GM19023 (cell line): ENCODE data around the gene GALNT9.

Source experiments
- ATAC-seq: cut with Tn5 transposase; IDR thresholded peaks from one replicate; pipeline ENCODE4 v1.9.1; 2021; ENCODE audit warnings: mild to moderate bottlenecking, moderate library complexity; ENCODE audit not compliant: unreplicated experiment

The GALNT9 gene

DNA sequence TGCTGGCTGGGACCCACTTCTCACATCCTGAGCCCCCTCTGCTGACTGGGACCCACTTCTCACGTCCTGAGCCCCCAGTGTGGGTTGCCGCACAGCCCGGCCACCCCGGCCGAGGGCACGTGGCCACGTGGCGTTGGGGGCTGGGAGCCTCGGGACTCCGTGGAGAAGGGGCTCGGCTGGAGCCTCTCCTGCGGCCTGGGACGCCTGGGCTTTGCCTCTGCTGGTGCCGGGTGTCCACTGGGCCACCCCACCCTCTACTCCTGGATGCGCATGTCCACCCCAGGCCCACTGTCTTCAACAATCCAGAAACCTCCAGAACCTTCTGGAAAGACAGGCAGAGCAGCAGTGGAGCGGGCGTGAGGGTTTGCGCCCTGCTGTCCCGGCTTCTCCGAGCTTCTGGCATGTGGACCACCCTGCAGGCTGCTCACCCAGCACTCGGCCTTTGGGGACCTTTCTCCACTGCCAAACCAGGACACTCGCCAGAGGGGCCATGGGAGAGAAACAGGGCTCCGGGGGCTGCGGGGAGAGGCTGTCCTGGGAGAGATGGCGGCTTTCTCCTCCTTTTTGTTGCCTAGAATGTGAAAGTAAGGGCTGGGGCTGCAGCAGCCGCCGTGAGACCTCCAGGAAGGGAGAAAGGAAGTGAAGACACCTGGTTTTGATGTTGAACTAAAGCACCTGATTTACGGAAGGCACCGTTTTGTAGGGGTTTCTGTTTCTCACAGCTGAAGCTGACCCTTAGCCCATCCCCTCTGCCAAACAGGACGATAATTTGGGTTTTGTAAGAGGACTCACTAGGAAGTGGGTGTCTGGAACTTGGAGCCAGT is 155.2 kb downstream of the GALNT9 start:
- no peak for ATAC-seq

DNA sequence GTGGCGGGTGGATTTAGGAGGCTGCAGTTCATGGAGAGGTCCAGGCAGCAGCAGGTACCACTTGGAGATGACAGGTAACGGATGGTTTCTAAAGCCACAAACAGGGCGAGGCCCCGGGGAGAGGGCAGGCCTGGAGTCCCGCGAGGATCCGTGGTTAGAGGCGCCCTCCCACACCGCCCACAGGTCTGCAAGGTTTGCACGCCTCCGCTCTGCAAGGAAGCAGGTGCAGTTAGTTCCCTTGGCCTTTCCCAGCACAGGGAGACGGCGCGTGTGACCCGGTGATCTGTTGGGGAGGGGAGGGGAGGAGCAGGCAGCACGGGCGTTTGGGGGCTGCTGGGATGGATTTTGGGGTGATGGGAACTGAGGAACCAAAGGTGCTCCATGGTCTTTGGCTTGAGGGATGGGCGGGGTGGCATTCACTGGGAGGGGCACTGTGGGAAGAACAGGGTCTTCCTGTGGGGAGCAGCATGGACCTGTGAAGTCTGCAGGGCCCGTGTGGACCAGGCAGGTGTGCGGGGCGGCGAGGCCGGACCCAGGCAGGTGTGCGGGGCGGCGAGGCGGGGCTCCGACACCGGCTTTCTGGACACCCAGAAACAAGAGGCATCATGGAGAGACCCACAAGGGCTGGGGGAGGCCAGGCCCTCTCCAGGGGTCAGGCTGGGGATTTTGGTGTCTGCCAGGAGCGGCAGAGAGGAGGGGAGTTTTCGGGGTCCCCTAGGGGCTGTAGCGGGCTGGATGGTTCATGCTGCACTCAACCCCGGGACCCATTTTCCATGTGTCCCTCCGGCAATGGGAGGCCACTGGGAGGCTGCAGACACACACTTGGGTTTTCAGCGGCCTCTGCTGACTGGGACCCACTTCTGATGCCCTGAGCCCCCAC is 156.0 kb downstream of the GALNT9 start:
- ATAC-seq, result no peak

DNA sequence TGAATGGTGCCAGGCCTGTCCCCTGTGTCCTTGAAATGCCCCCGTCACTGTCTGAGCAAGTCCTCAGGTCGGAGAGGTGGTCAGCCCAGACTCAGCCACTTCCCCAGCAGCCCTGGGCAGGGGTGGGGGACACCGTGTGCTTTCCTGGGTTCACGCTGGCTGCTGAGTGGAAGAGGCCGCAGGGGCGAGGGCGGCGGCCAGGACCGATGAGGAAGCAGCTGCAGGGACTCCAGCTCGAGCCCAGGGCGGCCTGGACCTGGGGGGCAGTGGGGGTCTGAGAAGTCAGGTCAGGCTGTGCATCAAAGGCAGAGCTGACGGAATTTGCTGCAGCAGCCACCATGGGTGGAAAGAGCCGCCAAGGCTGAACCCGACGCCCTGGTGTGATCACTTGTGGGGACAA is 156.8 kb downstream of the GALNT9 start:
- ATAC-seq, result no peak

DNA sequence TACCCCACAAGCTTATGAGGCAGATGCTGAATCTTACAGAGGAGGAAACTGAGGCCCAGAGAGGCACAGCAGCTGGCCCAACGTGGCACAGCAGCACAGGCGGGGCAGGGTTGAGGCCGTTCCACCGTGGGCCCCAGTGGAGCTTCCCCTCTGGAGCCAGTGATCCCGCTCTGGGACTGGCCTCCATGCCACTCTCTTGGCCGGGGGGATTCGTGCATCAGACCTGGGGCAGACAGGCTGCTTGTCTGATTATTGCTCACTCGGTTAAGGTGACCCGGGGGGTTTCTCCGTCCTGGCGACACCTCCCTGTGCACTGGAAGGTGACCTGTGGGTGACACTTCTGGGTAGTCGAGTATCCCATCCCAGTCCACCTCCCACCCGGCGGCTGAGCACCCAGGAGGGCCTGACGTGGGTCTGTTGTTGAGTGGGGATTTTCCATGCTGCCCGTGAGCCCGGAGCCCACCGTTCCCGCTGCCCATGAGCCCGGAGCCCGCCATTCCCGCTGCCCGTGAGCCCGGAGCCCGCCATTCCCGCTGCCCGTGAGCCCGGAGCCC is 157.3 kb downstream of the GALNT9 start:
- no peak for ATAC-seq

DNA sequence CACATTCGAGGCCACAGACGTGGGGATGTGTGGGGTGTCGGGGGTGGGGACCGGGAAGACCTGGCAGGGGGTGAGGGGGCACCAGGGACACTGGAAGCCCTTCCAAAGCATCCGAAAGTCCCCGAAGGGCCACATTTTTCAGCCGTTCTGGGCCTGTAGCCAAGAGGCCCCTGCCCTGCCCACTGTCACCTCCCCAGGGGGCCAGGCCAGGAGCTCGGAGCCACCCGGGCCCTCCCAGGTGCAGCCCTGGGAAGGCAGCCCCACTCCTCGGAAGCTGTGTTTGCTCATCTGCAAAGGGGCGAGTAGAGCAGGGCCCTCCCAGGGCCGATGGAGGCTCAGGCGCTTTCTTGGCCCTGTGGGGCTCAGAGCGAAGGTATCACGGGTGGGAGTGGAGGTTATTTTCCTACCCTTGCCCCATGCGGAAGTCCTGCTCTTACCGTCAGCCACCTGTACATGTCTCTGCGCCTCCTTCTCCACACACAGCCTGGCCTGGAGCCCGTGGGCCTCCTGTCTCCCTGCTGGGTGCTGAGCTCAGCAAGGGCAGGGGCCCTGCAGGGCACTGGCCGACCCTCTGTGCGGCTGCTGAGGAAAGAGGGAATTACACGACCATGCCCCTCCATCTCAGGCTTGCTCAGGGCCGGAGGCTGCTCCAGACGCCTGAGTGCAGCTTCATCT is 158.0 kb downstream of the GALNT9 start:
- ATAC-seq, result no peak

DNA sequence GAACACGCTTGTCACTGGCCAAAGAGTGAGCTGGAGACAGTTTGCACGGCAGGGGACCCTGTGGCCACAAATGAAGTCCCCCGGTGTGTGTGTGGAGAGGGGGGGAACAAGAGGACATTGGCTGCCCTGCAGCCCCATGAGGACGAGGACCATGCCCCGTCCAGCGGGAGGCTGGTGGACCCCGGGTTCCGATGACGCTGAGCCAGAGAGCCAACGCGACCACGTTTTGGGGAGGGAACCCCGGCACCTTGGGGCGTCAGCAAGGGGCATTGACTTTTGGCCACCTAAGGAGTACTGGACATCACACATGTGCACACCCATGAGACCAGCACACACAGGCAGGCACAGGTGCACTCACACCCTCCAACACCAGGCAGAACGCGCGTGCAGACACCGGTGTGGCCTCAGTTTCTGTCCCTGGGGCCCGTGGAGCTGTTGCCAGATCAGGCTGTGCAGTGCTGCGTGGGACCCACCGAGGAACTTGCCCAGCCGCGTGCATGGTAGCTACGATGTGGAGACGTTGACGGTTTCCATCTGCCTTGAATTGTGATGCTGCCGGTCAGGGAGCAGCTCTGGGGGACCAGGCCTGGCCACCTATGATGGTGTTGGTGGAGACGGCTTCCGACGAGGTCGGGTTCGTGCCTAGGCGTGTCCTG is 158.6 kb downstream of the GALNT9 start:
- ATAC-seq, result no peak

DNA sequence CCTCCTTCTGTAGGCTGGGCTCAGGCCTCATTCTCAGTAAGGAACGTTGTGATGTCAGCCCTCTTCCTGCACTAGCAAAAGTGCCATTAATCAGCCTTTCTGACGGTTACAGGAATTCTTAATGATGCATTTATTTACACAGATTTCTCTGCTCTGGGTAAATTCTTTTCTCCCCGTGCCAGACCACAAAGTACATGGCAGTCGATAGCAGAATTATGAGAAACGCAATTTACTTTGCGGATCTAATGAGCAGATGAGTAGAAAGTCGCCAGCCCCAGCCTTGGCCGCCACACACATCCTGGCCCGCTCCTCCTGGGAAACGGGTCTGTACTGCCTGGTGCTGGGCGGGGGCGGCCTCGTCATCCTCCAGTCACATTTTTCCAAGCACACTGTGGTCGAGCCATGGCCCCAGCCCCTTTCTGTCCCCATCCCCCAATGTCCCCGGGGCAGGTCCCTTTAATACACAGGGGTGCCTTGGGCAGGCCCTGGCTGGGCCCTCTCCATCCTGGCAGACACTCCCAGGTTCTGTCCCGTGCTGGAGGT is 159.2 kb downstream of the GALNT9 start:
- ATAC-seq, result no peak

DNA sequence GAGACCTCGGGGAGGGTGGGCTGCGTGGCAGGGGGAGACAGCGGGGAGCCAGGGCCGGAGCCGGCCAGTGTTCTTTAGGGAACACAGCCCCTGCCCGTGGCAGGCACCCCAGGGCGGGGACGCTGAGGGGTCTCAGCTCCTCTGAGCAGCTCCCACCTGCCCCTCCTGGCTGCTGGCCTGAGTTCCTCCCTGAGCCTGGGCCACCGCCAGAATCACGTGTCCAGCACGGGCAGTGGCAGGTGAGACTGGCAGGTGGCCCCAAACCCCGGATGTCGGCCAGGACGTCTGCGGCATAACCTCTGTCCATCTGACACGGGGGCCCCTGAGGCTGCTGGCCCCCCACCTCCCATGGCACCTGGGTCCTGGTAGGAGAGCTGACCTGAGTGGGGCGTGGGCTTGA is 160.0 kb downstream of the GALNT9 start:
- no peak for ATAC-seq

DNA sequence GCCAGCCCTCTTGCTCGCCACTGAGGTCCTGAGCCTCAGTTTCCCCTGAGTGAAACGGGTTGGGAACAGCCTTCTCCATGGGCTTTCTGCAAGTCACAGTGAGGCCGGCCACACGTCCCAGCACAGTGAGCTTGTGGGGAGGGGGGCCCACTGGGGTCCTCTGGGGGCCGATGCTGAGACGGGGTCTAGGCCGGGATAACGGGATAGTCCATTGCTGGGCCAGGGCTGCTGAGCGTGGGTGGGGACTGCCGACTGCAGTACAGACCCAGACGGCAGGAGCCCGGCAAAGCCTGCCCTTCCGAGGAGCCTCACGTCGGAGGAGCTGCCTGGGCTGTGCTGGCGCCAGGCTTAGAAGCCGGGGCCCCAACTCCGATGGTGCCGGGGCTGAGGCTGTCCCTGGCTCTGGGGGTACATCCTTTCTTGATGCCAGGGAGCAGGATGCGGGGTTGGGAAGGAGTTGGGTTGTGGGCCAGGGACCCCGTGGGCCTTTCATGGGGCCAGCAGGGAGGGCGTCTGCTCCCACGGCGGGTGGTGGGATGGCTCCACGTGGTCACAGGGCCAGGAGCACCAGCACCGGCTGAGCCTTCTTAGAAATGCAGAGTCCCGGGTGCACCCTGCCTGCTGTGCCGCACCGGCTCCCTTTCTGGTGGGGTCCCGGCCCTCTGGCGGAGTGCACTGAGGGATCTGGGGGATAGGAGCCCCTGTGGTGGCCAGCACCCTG is 160.9 kb downstream of the GALNT9 start:
- ATAC-seq, result no peak

DNA sequence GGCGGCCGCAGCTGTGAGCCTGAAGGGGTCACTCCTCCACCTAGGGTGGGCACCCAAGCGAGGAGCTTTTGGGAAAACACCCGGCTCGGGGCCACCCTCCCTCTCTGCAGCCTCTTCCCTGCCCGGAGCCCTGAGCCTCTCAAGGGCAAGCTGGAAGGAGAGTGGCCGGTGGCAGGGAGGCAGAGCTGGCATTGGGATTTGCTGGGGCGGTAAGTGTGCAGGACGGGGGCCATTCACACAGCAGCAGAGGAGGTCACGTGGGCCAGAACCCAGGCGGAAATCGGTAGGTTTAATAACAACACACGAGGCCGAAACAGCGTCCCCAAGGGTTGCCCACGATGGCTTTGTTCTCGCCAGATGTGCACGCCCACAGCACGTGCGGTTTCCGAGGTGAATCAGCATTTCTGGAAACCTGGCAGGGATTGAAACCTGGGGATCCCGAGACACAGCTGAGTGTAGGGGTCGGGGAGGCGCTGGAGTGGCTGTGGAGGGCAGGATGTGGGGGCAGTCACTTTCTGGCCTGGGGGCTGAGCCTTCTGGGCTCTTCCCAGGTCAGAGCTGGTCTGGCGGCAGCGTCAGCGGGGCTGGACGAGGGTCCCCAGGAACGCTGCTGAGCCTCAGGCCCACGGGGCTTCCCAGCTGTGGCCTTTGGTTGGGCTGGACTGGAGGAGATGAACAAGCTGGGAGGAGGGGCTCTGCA is 161.6 kb downstream of the GALNT9 start:
- no peak for ATAC-seq

DNA sequence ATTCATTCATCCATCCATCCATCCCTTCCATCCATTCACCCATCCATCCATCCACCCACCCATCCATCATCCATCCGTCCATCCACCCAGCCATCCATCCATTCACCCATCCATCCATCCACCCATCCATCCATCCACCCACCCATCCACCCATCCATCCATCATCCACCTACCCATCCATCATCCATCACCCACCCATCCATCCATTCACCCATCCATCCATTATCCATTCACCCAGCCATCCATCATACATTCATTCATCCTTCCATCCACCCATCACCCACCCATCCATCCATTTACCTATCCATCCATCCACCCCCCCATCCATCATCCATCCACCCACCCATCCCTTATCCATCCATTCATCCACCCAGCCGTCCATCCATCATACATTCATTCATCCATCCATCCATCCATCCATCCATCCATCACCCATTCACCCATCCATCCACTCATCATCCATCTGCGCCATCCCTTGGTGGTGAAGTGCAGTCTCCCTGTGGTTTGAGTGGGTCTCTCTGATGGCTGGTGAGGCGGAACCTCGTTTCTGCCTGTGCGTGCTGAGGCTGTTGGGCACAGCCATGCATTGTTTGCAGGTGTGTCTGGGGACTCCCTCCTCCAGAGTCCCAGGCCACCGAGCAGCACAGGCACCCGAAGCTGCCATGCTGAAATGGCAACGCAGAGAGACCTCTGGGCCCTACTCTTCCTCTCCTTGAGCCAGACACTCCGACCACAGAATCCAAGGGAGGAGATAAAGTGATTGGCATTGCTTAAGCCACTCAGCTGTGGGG is 162.4 kb downstream of the GALNT9 start:
- ATAC-seq, result no peak

DNA sequence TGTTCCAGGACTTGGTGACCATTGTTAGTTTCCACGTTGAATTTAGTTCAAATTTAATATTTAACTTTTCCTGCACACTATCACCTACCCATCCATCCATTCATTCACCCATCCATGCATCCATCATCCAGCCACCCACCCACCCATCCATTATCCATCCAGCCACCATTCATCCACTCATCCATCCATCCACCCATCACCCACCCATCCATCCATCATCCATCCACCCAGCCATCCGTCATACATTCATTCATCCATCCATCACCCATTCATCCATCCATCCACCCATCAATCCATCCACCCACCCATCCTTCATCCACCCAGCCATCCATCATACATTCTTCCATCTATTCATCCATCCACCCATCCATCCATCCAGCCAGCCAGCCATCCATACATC is 163.3 kb downstream of the GALNT9 start:
- ATAC-seq, result no peak

DNA sequence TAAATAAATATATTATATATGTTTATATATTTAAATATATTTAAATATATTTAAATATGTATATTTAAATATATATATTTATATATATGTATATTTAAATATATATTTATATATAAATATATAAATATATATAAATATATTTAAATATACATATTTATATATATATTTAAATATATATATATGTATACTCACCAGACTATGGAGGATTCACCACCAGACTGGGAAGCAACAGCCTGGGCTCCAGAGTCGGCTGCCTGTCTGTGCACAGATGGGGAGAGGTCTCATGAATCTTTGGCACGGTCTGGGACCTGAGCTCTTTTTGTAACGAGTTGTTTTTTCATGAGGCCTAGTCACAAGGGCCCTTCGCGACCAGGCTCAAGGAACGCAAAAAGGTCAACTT is 163.8 kb downstream of the GALNT9 start:
- no peak for ATAC-seq

DNA sequence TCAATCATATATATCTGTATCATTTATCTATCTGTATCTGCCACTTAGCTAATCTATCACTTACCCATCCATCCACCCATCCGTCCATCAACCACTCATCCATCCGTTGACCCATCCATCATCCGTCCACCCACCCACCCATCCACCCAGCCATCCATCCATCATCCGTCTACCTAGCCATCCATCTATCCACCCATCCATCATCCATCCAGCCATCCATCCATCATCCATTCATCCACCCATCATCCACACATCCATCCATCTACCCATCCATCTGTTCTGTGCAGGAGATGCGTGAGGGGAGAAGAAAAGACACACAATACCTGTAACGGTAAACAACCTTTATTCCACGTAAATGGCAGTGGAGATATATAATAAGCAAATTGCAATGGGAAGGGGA is 165.0 kb downstream of the GALNT9 start:
- ATAC-seq, result no peak

DNA sequence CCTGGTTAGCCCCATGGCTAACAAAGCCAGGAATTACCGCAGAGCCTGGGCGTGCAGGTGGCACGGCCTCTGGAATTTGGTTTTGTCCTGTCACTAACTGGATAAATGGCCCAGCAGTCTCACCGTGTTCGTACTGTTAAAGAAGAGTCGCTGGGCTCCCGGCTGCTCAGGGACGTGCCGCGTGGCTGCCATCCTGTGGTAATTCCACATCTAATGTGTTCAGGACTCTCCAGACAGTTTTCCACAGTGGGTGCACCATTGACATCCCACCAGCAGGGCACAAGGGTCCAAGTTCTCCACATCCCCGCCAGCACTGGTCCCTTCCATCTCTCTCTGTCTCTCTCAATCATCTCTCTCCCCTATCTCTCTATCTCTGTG is 165.5 kb downstream of the GALNT9 start:
- ATAC-seq, result no peak

DNA sequence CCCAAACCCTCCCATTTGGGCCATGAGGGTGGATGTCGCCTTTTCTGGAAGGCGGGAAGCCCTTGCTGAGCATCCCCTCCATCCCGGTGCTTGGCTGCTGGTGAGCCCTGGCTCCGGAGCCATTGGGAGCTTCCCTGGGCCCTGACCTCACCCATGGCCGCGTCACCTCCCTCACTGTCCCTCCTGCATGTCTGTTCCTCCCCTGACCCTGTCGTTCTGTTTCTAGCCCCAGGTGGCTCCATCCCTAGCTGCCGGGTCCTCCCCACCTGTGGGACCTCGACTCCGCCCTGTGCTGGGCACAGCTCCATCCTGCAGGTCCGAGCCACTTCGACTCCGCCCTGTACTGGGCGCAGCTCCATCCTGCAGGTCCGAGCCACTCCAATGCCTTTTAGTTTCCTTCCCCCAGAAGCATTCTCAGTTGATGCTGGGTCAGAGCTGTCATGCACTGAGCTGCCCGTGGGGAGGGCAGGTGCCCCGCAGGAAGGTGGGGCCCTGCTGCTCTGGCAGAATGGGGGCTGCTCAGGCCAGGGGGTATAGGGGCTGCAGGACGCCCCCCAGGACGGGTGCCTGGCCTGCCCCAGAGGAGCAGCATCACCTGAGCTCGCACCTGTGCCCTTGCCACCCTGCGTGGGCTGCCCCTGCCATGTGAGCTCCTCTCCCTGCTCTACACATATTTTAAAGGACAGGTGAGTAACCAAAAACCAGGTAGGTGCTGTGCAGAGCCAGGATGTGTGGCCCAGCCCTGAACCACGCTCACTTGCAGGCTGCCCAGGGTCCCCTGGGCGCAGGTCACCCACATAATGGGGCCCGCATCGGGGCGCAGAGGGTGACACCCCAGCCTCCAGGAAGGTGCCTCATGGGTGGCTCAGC is 166.1 kb downstream of the GALNT9 start:
- ATAC-seq, result no peak

DNA sequence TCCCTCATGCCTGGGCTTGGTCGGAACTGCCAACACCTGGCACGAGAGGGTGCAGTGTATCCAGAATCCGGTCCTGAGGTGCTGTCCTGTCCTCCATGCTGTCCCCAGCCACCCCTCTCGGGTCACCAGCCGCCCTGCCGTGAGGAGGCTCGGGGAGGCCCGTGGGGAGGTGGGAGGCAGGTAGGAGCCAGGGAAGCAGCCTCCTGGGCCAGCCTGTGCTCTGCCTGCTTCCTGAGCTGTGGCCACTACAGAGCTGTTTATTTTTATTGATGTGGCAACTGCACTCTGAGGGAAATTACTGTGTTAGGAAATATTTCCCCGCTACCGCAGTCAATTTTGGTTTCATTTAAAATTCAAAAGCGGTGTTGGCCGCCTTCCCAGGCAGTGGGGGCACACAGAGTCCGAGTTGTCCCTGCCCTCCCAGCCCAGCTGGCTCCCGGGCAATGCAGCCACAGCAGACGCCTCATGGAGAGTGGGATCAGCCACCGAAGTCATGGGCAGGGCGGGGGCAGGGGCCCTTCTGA is 166.8 kb downstream of the GALNT9 start:
- no peak for ATAC-seq
